ENCODE results near the gene DAZAP1.
"Not testable (repeated sequence)": the region's sequence is repeated elsewhere in the genome, so short reads cannot be mapped to it uniquely, and the experiment has no call there.

Gene DAZAP1

GRCh38 chr19:1438035-1438932 lies 30.9 kb downstream of the DAZAP1 start, which contains the start of gene RPS15:
RPS15 (plus strand) TSS chr19:1438396; CDS start chr19:1438426, 30 bp downstream.
- H3K9me3 ChIP-seq: no peaks in the 10 kb centered on the region
- H3K27me3 ChIP-seq (ENCODE audit: low read depth): no peaks in the 10 kb centered on the region
- in situ Hi-C loops (cut with MboI; ENCODE audit: low sequenced_read_pairs): no loop called here
- peak within 1 kb of the TSS; percentile 99 for H3K4me3 ChIP-seq
- peaks cover 68% of the 10 kb centered on the region for H3K36me3 ChIP-seq (replicated peaks)
- DNase-seq (ENCODE audit: low spot score in 2 of 2): peak; percentile 80 to 95
- H3K4me1 ChIP-seq: peaks cover 10% of the 10 kb centered on the region

- DNase-seq (ENCODE audit: low spot score in 2 of 2): no peak
- Histone ChIP-seq H3K4me1 (peaks cover 16% of the 10 kb centered on the region), H3K4me3 (peak overlapping the region; percentile 99), H3K36me3 (replicated peaks) (peaks cover 67% of the 10 kb centered on the region), H3K9me3 (no peaks in the 10 kb centered on the region), H3K27me3 (ENCODE audit: low read depth) (no peaks in the 10 kb centered on the region)
- in situ Hi-C loops (cut with MboI; ENCODE audit: low sequenced_read_pairs): no loop called here
Observed at GRCh38 chr19:1438933-1439354, 31.6 kb downstream of the DAZAP1 start.

GRCh38 chr19:1439525-1440417 lies 32.4 kb downstream of the DAZAP1 start:
- in situ Hi-C loops (cut with MboI; ENCODE audit: low sequenced_read_pairs); DNase-seq (ENCODE audit: low spot score in 2 of 2); H3K27me3 ChIP-seq (ENCODE audit: low read depth); H3K9me3 ChIP-seq: not testable (repeated sequence)
- Histone ChIP-seq H3K4me1 (peaks cover 20% of the 10 kb centered on the region), H3K4me3 (peak overlapping the region; percentile 99), H3K36me3 (replicated peaks) (peaks cover 60% of the 10 kb centered on the region)

GRCh38 chr19:1440418-1440801 lies 33.0 kb downstream of the DAZAP1 start:
- H3K36me3 ChIP-seq (replicated peaks): peaks cover 57% of the 10 kb centered on the region
- H3K27me3 ChIP-seq (ENCODE audit: low read depth): no peaks in the 10 kb centered on the region
- in situ Hi-C loops (cut with MboI; ENCODE audit: low sequenced_read_pairs): no loop called here
- H3K9me3 ChIP-seq: no peaks in the 10 kb centered on the region
- DNase-seq (ENCODE audit: low spot score in 2 of 2): no peak
- peak overlapping the region; percentile 99 for H3K4me3 ChIP-seq
- H3K4me1 ChIP-seq: peaks cover 26% of the 10 kb centered on the region

GRCh38 chr19:1441022-1441426 lies 33.6 kb downstream of the DAZAP1 start:
- in situ Hi-C loops (cut with MboI; ENCODE audit: low sequenced_read_pairs): no loop called here
- DNase-seq (ENCODE audit: low spot score in 2 of 2): no peak
- peaks cover 51% of the 10 kb centered on the region for H3K36me3 ChIP-seq (replicated peaks)
- H3K4me1 ChIP-seq: peaks cover 28% of the 10 kb centered on the region
- no peaks in the 10 kb centered on the region for H3K27me3 ChIP-seq (ENCODE audit: low read depth)
- no peak overlapping the region for H3K4me3 ChIP-seq
- no peaks in the 10 kb centered on the region for H3K9me3 ChIP-seq

GRCh38 chr19:1441677-1442438 lies 34.5 kb downstream of the DAZAP1 start:
- peaks cover 51% of the 10 kb centered on the region for H3K36me3 ChIP-seq (replicated peaks)
- no peak overlapping the region for H3K4me3 ChIP-seq
- DNase-seq (ENCODE audit: low spot score in 2 of 2): no peak
- H3K9me3 ChIP-seq: no peaks in the 10 kb centered on the region
- H3K27me3 ChIP-seq (ENCODE audit: low read depth): peaks cover 7% of the 10 kb centered on the region
- in situ Hi-C loops (cut with MboI; ENCODE audit: low sequenced_read_pairs): no loop called here
- H3K4me1 ChIP-seq: peaks cover 28% of the 10 kb centered on the region

GRCh38 chr19:1445185-1445931 lies 38.0 kb downstream of the DAZAP1 start:
- peak overlapping the region; percentile 25 for H3K4me3 ChIP-seq
- peaks cover 24% of the 10 kb centered on the region for H3K4me1 ChIP-seq
- peak; percentile 64 to 86 for DNase-seq (ENCODE audit: low spot score in 2 of 2)
- in situ Hi-C loops (cut with MboI; ENCODE audit: low sequenced_read_pairs): no loop called here
- no peaks in the 10 kb centered on the region for H3K9me3 ChIP-seq
- peaks cover 33% of the 10 kb centered on the region for H3K36me3 ChIP-seq (replicated peaks)
- H3K27me3 ChIP-seq (ENCODE audit: low read depth): peaks cover 39% of the 10 kb centered on the region

GRCh38 chr19:1445932-1446712 lies 38.7 kb downstream of the DAZAP1 start:
- Histone ChIP-seq H3K9me3 (no peaks in the 10 kb centered on the region), H3K27me3 (ENCODE audit: low read depth) (peaks cover 46% of the 10 kb centered on the region), H3K4me1 (peaks cover 19% of the 10 kb centered on the region), H3K36me3 (replicated peaks) (peaks cover 25% of the 10 kb centered on the region), H3K4me3 (peak overlapping the region; percentile 25)
- in situ Hi-C loops (cut with MboI; ENCODE audit: low sequenced_read_pairs): no loop called here
- DNase-seq (ENCODE audit: low spot score in 2 of 2): peak in 1 of 2 experiments; percentile 81

- Histone ChIP-seq H3K27me3 (ENCODE audit: low read depth) (peaks cover 54% of the 10 kb centered on the region), H3K4me3 (peak overlapping the region; percentile 25), H3K9me3 (no peaks in the 10 kb centered on the region), H3K36me3 (replicated peaks) (peaks cover 18% of the 10 kb centered on the region), H3K4me1 (peaks cover 19% of the 10 kb centered on the region)
- in situ Hi-C loops (cut with MboI; ENCODE audit: low sequenced_read_pairs): no loop called here
- peak in 1 of 2 experiments; percentile 59 for DNase-seq (ENCODE audit: low spot score in 2 of 2)
Observed at GRCh38 chr19:1446713-1447481, 39.5 kb downstream of the DAZAP1 start.

- Histone ChIP-seq H3K4me1 (peaks cover 19% of the 10 kb centered on the region), H3K4me3 (no peak overlapping the region), H3K36me3 (replicated peaks) (peaks cover 11% of the 10 kb centered on the region), H3K9me3 (no peaks in the 10 kb centered on the region), H3K27me3 (ENCODE audit: low read depth) (peaks cover 60% of the 10 kb centered on the region)
- in situ Hi-C loops (cut with MboI; ENCODE audit: low sequenced_read_pairs): no loop called here
- no peak for DNase-seq (ENCODE audit: low spot score in 2 of 2)
Observed at GRCh38 chr19:1447504-1447903, 40.1 kb downstream of the DAZAP1 start.

GRCh38 chr19:1447944-1448343 lies 40.6 kb downstream of the DAZAP1 start:
- Histone ChIP-seq H3K4me1 (peaks cover 19% of the 10 kb centered on the region), H3K9me3 (no peaks in the 10 kb centered on the region), H3K36me3 (replicated peaks) (peaks cover 7% of the 10 kb centered on the region; the same call in 1 of the 2 replicates), H3K4me3 (no peak overlapping the region), H3K27me3 (ENCODE audit: low read depth) (peaks cover 65% of the 10 kb centered on the region)
- in situ Hi-C loops (cut with MboI; ENCODE audit: low sequenced_read_pairs): no loop called here
- DNase-seq (ENCODE audit: low spot score in 2 of 2): no peak
